WERI-Rb-1 (cell line): Measurements from ENCODE around the gene GALNT5.

Experiments used
- DNase-seq: peaks from one replicate; pipeline ENCODE4 v3.0.0-alpha.2; 2020
- H3K27ac ChIP-seq: fragments of 250-450 bp; sonication (Bioruptor Pico); 2 replicates; pipeline ENCODE4 v1.5.1; 2020; ENCODE audit warnings: mild to moderate bottlenecking, moderate library complexity
- H3K27me3 ChIP-seq: fragments of 250-450 bp; sonication (Bioruptor Pico); 2 replicates; pipeline ENCODE4 v1.5.1; 2021; ENCODE audit warnings: mild to moderate bottlenecking, low read depth, moderate library complexity; ENCODE audit not compliant: insufficient read depth, severe bottlenecking
- H3K36me3 ChIP-seq: fragments of 250-450 bp; sonication (Bioruptor Pico); 2 replicates; pipeline ENCODE4 v1.5.1; 2020; ENCODE audit warnings: mild to moderate bottlenecking, moderate library complexity
- H3K4me3 ChIP-seq: 2 replicates; pipeline ENCODE4 v1.5.1; 2011; ENCODE audit warnings: low read depth, mild to moderate bottlenecking, control low read depth, low read length
- H3K9me3 ChIP-seq: fragments of 250-450 bp; sonication (Bioruptor Pico); 2 replicates; pipeline ENCODE4 v1.5.1; 2021; ENCODE audit warnings: mild to moderate bottlenecking, moderate library complexity; ENCODE audit not compliant: severe bottlenecking
- TF ChIP-seq, protein P1 (sequence below): IDR thresholded peaks from 2 replicates; pipeline ENCODE4 v1.5.1; 2011; ENCODE audit warnings: low read depth, mild to moderate bottlenecking, control low read depth, inconsistent platforms, low read length

Gene GALNT5

GRCh38 chr2:157326698-157327097 is 69.2 kb downstream of the GALNT5 start:
- H3K27ac ChIP-seq = peak overlapping the region; percentile 69
- no peaks in the 10 kb centered on the region for H3K36me3 ChIP-seq
- no peak overlapping the region for H3K4me3 ChIP-seq
- TF ChIP-seq, protein P1, sequence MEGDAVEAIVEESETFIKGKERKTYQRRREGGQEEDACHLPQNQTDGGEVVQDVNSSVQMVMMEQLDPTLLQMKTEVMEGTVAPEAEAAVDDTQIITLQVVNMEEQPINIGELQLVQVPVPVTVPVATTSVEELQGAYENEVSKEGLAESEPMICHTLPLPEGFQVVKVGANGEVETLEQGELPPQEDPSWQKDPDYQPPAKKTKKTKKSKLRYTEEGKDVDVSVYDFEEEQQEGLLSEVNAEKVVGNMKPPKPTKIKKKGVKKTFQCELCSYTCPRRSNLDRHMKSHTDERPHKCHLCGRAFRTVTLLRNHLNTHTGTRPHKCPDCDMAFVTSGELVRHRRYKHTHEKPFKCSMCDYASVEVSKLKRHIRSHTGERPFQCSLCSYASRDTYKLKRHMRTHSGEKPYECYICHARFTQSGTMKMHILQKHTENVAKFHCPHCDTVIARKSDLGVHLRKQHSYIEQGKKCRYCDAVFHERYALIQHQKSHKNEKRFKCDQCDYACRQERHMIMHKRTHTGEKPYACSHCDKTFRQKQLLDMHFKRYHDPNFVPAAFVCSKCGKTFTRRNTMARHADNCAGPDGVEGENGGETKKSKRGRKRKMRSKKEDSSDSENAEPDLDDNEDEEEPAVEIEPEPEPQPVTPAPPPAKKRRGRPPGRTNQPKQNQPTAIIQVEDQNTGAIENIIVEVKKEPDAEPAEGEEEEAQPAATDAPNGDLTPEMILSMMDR = no peak
- DNase-seq = no peak
- H3K27me3 ChIP-seq = no peaks in the 10 kb centered on the region
- H3K9me3 ChIP-seq = no peaks in the 10 kb centered on the region

DNA sequence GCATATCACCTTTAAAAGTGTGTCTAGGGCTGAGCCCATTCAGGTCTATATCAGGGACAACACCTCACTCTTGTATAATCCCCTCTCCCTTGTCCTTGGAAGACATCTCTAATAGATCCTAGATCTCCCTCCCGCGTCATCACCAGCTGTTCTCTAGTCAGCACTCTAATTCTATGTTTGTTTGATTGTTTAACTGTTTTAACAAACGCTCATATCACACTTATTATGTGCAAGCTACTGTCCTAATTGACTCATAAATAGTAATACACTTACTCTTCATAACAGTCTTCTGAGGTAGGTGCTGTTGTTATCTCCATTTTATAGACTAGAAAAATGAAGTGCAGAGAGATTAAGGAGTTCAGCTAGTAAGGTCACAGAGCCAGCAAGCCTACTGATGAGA is 69.7 kb downstream of the GALNT5 start:
- H3K4me3 ChIP-seq = peak overlapping the region; percentile 11; the same call in 1 of the 2 replicates
- TF ChIP-seq, protein P1 = no peak
- no peaks in the 10 kb centered on the region for H3K27me3 ChIP-seq
- DNase-seq = peak; percentile 55
- no peaks in the 10 kb centered on the region for H3K36me3 ChIP-seq
- peak overlapping the region; percentile 78 for H3K27ac ChIP-seq
- no peaks in the 10 kb centered on the region for H3K9me3 ChIP-seq

DNA sequence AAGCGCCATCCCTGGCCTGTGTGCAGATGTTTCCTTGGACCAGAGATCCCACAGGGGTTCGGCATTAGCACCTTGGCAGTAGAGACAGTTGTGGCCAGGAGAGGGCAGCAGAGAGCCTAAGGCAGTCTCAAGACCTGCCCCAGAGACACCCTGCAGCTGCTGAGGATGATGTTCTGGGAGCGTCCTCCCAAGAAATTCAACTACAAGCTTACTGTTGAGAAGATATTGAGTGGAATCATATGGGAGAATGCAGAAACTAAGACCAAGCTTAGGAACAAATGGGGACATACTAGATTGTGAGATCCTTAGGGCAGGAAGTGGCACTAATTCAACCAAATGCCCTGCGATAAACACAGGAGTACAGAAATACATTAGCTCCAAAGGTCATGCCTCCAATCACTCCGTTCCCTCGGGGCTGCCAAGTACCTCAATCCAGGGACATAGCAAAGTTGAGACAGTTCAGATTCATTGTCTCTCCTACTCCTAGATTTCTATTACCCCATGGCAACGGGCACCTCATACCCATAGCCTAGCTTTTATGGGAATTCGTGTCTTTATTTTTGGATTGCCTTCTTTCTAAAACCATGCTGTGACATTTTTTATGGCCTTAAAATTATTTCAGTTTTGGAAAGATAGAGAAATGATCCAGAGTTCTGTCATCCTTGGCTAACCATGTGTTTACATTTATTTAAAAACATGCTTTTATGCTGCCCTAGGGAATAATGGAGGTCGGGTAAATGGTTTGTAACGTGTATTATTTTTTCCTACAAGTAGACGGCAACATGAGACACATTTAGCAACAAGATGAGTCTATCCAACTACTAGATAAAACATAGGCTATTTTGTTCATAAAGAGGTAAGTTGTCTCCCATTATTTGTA is 70.4 kb downstream of the GALNT5 start:
- Histone ChIP-seq H3K9me3 (no peaks in the 10 kb centered on the region), H3K27me3 (no peaks in the 10 kb centered on the region), H3K4me3 (0 out of 2 replicates have a peak overlapping the region, but pooled peaks have one; percentile 11), H3K27ac (peak overlapping the region; percentile 78), H3K36me3 (no peaks in the 10 kb centered on the region)
- TF ChIP-seq, protein P1 = peak; percentile 93
- DNase-seq = peak; percentile 93

GRCh38 chr2:157329524-157329923 is 72.0 kb downstream of the GALNT5 start:
- no peak for DNase-seq
- Histone ChIP-seq H3K36me3 (no peaks in the 10 kb centered on the region), H3K27me3 (no peaks in the 10 kb centered on the region), H3K4me3 (no peak overlapping the region), H3K9me3 (no peaks in the 10 kb centered on the region), H3K27ac (no peak overlapping the region)
- TF ChIP-seq, protein P1 = no peak

- H3K4me3 ChIP-seq = no peak overlapping the region
- TF ChIP-seq, protein P1 = no peak
- no peaks in the 10 kb centered on the region for H3K9me3 ChIP-seq
- no peaks in the 10 kb centered on the region for H3K36me3 ChIP-seq
- no peak overlapping the region for H3K27ac ChIP-seq
- no peaks in the 10 kb centered on the region for H3K27me3 ChIP-seq
- no peak for DNase-seq
Measured at GRCh38 chr2:157333304-157334047, 76.0 kb downstream of the GALNT5 start.
